AG20443 (cell line): ENCODE results near the gene CACNA1D.
"Not testable (repeated sequence)": the region's sequence is repeated elsewhere in the genome, so short reads cannot be mapped to it uniquely, and the experiment has no call there.

Experiments
- DNase-seq: peaks from one replicate; pipeline ENCODE4 v3.0.0; 2012; ENCODE audit warnings: low spot score, mixed read lengths

The CACNA1D gene

GRCh38 chr3:53657651-53658050 is 163.2 kb downstream of the CACNA1D start:
- DNase-seq: no peak

- DNase-seq: no peak
These were observed 164.3 kb downstream of the CACNA1D start for GRCh38 chr3:53658613-53659193.

DNA sequence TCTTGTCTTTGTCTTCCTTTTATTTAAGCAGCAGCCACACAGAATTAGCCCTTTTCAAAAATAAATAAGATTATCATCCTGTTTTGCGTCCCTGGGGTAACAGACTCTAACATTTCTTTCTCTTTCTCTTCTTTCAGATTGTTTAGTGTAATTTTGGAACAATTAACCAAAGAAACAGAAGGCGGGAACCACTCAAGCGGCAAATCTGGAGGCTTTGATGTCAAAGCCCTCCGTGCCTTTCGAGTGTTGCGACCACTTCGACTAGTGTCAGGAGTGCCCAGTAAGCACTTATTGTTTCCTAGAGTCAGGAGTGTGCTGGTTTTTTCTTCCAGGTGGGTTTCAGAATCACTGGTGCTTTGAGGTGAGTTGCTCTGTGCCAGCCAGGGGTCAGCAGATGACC is 165.6 kb downstream of the CACNA1D start:
- DNase-seq: no peak

- DNase-seq: no peak
These were observed 167.1 kb downstream of the CACNA1D start for GRCh38 chr3:53661480-53661879.

DNA sequence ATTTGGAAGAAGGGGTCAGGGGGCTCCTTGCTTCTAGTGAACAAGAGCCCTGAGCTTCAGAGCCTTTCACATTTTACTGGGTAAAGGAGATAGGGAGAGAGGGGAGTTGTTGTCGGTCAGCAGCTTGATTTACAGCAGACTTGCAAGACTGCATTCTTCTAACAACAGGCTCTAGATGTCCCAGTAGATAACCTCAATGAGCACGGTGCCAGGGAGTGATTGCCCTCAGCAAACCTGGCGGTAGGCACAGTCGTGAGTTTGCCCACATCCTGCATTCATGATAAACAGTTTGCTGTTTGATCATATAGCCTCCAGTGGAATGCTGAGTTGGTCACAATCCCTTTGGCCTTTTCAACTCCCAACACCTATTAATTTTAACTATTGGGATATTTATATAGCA is 170.4 kb downstream of the CACNA1D start:
- DNase-seq: not testable (repeated sequence)

GRCh38 chr3:53665608-53666425 is 171.4 kb downstream of the CACNA1D start:
- no peak for DNase-seq

DNA sequence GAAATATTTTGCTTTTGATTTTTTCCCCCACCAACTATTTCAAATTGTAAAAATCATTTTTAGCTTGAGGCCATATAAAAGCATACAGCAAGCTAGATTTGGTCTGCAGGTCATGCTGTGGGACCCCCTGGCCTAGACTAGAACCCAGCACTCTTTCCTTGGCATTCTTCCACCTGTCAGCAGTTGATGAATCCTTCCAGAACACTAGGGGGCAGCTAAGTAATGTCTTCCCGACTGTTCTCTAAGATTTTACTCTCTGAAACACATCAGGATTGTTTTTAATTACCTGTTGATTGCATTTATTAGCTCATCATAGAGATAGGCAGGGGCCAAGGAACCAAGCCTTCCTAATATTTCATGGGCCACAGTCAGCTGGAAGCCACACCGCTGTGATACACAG is 174.5 kb downstream of the CACNA1D start:
- peak; percentile 29 for DNase-seq

GRCh38 chr3:53670721-53671120 is 176.3 kb downstream of the CACNA1D start:
- DNase-seq: no peak

DNA sequence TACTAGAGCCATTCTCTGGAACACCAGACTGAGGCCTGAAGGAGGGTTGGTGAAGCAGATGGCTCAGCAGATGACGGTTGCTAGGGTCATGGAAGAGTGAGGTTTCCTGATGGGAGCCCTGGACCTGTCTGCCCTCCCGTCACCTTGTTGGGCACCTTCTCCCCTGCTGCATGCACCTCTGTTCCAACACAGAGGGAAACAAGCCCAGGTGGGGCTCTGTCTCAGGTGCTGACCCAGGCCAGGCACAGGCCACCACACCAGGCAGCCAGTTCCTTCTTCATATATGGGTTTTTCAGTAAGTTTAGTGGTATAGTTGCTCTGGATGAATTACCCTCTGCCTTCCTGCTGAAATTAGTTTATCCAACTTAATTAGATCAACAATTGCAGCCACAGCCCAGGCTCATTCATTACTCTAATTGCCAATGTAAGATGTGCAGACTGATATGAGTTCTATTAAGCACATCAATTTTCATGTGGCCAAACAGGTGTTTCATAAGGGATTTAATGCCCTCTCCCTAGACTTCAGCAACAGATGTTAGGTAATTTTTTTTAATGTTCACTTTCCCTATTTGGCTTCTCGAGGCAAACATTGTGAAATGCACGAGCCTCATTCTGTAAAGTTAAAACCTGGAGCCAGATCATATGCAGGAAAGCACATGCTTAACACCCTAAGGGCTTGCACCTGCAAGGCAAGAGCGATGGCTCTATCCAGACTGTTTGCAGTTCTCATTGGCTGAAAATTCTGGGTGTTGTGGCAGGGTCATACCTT is 177.0 kb downstream of the CACNA1D start:
- DNase-seq: no peak

GRCh38 chr3:53671961-53672299 is 177.5 kb downstream of the CACNA1D start:
- DNase-seq: no peak

DNA sequence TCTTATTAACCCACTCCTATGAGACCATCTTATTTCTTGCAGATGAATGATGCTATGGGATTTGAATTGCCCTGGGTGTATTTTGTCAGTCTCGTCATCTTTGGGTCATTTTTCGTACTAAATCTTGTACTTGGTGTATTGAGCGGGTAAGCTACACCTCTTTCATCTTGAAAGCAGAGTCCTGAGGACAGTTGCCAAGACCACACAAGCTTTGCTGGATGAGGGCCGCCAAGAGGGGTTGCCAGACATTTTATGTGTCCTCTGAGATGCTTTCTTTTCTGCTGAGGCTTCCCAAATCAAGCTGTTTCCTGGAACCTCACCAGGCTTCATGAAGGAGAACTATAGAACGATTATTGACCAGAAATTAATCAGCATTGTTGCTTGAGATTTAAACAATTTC is 178.6 kb downstream of the CACNA1D start:
- DNase-seq: no peak

DNA sequence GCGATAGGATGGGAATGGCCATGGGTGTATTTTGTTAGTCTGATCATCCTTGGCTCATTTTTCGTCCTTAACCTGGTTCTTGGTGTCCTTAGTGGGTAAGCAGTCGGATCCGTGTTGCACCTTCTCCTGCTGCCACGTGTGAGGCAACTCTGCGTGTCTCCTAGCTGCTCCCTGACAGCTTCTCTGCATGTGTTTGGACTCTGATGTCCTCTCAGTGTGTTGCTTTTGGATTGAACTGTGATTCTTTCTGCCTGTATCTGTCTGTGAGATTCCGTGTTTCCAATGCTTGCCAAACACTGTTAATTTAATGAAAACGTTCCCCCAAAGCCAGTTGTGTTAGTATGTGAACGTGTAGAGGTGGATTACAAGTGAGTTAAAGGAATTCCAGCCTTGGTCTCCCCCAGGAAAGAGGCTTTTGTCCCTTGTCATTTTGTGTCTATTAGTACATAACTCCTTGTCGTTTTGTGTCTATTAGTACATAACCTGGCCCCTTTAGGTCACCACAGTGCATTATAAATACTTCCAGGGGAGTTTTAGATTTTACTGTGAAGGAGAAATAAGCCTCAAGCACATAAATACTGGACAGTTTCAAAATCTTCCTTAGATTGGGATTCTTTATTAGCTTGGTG is 179.4 kb downstream of the CACNA1D start:
- DNase-seq: no peak

GRCh38 chr3:53674582-53674981 is 180.2 kb downstream of the CACNA1D start:
- DNase-seq: no peak

- no peak for DNase-seq
These were observed 180.7 kb downstream of the CACNA1D start for GRCh38 chr3:53675022-53675697.

GRCh38 chr3:53675942-53676341 is 181.5 kb downstream of the CACNA1D start:
- DNase-seq: no peak

- no peak for DNase-seq
These were observed 183.0 kb downstream of the CACNA1D start for GRCh38 chr3:53677413-53677812.

DNA sequence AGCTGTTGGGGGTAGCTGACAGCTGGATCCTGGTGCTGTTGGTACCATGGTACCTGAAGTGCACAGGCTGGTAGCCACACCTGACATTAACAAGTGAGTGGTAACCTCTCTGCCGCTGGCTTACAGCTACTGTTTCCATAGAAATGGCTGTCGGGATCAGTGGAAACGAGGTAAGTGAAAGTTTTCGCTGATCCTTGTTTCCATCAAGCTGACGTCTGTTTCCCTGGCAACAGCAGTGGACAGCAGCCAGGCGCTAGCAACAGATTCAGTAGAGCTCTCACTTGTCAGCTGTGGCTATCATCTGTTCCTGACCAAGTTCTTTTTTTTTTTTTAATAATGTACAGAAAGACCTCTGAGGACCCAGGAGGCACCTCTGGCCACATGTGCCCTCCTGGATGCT is 185.6 kb downstream of the CACNA1D start:
- no peak for DNase-seq

- no peak for DNase-seq
These were observed 188.4 kb downstream of the CACNA1D start for GRCh38 chr3:53682807-53683206.

- no peak for DNase-seq
These were observed 193.7 kb downstream of the CACNA1D start for GRCh38 chr3:53688066-53688465.

- DNase-seq: no peak
These were observed 194.6 kb downstream of the CACNA1D start for GRCh38 chr3:53688989-53689388.

- no peak for DNase-seq
These were observed 195.3 kb downstream of the CACNA1D start for GRCh38 chr3:53689681-53690080.

- no peak for DNase-seq
These were observed 196.1 kb downstream of the CACNA1D start for GRCh38 chr3:53690521-53690920.
